RKO (cell line): ENCODE measurements around the gene DEFB116.
A peak's percentile ranks its signal among the peaks of the same experiment; 100 is the strongest.
"Not testable (repeated sequence)": the region's sequence is repeated elsewhere in the genome, so short reads cannot be mapped to it uniquely, and the experiment has no call there.

ENCODE experiments used
- DNase-seq: peaks from one replicate; pipeline ENCODE4 v3.0.0-alpha.2; 2016; ENCODE audit warnings: low spot score

The DEFB116 gene

GRCh38 chr20:31308535-31309162, at the start of gene DEFB116:
Gene DEFB116 (minus strand): TSS chr20:31308585. CDS start chr20:31308585, 0 bp downstream.
- no peak for DNase-seq

DNA sequence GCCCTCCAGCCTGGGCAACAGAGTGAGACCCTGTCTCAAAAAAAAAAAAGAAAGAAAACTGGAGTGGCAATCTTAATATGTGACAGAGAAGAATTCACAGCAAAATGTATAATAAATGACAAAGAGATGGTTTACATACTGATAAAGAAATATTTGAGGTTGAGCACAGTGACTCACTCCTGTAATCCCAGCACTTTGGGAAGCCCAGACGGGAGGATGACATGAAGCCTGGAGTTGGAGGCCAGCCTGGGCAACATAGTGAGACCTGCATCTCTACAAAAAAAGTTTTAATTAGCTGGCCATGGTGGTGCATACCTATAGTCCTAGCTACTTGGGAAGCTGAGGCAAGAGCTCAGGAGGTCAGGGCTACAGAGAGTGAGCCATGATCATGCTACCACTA, 47.6 kb upstream of the DEFB116 start:
- no peak for DNase-seq

DNA sequence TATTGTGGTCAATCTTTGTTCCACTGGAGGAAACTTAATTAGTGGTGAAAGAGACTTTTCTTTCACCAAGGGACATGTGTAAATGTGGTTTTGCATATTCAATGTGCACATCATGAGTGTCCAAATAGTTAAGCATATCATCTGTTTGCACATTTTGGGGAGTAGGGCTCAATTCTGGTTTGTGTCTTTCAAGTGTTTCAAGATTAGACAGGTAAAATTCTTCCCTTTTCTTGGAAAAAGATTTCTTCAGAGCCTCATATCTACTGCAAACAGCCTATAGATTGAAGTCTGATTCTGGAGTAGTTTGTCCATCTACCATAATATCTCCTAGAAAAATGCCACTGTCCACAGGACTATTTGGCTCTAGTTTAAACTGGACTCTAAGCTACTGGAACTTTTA, 33.1 kb upstream of the DEFB116 start:
- DNase-seq = no peak

DNA sequence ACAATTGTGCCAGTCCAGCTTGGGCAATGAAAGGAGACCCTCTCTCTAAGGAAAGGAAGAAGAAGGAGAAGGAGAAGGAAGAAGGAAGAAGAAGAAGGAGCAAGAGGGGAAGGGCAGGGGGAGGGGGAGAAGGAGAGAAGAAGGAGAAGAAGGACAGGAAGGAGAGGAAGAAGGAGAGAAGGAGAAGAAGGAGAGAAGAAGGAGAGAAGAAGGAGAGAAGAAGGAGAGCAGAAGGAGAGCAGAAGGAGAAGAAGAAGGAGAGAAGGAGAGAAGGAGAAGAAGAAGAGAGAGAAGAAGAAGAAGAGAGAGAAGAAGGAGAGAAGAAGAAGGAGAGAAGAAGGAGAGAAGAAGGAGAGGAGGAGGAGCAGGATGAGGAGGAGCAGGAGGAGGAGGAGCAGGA, 22.5 kb upstream of the DEFB116 start:
- no peak for DNase-seq

GRCh38 chr20:31322504-31322903, 14.1 kb upstream of the DEFB116 start:
- no peak for DNase-seq

- DNase-seq = not testable (repeated sequence)
Measured at GRCh38 chr20:31284964-31285363, 23.4 kb downstream of the DEFB116 start.

DNA sequence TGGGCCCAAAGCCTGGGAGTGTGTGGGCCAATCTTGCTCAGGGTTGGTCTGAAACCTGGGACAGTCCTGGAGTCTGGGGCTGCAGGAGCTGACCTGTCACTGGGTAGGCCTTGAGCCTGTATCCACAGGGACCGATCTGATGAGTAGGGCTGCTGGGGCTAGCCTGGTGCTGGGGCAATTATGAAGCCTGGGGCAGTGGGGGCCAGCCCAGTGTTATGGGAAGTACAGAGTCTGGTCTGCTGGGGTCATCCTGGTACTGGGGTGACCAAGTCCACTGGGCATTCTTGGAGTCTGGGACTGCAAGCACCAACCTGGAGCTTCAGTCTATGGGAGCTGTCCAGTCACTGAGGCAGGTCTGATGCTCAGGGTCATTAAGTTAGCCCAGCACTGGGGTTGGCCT, 30.2 kb downstream of the DEFB116 start:
- no peak for DNase-seq

GRCh38 chr20:31274441-31274840, 33.9 kb downstream of the DEFB116 start:
- DNase-seq = no peak

DNA sequence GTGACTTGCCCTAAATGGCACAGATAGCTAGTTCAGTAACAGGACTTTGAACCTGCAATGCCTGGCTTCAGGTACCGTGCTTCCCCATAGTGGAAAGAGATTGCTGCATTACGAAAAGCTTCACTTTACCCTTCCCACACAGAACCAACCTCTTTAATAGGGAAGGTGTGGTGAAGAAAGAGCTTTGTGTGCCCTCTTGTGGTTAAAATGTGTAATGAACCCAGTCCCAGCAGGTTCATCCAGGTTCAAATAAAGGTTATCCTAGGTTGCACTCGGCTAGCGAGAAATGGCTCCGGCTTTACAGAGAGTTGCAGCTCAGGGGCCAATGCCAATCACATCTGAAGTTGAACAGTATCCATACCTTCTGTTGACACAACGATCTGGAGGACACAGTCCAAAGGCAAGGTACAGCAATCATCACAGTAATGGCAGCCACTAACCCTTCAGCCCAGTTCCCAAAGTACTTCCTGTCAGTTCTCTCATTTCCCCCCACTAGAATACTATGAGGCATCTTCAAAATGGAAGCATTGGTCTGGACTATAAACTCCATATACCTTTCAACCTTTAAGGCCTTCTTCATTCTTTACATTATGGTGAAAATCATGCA, 48.0 kb downstream of the DEFB116 start:
- peak; percentile 61 for DNase-seq

DNA sequence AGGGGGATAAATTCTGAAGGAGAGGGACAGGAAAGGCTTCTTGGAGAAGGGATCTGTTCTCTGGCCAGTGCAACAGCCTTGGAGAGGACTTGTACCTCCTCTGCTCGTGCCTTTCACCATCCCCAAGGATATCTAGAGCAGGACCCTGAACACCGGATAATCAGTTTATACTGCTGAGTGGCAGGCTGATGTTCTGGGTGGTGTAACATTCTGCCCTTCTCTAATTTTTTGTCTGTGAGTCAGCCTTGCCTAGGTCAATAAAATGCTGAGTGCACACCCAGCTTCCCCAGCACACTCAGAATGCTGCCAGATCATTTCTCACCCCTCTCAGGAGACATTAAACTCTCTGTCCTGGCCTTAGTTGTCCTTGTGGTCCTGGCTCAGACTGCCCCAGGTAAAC, 51.0 kb downstream of the DEFB116 start, which contains the start of gene DEFB115:
Gene DEFB115, plus strand, starts transcription at position 301 of the 400 bp plus-strand sequence. Its CDS starts 0 bp downstream, at position 301.
- no peak for DNase-seq

DNA sequence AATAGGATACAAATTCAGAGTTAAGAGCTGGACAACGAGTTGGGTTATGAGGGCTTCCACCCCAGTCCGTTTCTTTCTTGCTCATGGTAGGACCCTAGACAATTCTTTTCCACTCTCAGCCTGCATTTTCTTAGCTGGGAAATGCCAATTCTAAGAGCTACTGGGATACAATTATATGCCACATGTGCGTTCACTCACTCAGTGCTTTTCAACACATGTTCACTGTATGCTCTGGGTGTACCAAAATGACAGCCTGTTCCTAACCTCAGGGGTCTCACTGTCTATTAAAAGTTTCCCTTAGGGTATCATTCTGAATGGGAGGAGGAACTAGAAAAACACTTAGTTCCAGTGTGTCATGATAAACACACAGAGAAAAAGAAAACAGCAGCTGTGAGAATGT, 51.4 kb downstream of the DEFB116 start:
- DNase-seq = no peak
